ENCODE results near the gene CDIPT. TPM values are rescaled to one million over a fixed set of nuclear protein-coding genes. Genes with fewer than 3 reads are reported as not detected.

The CDIPT gene
- total and polyA plus RNA-seq, 10 of the 15 experiments (the other 5 are each of a cell fraction or from before 2014, with no cell fraction given) = 0.87 to 36.4 (median 27.1) TPM

GRCh38 chr16:29868396-29869009 is 5.5 kb upstream of the CDIPT start (continued):
- TF ChIP-seq HSF1 (IDR thresholded peaks at IDR 0.05; ENCODE audit: low read depth, low read length) = no peak
- no peak for TF ChIP-seq CTCF (IDR thresholded peaks at IDR 0.05 in 2 of 3, conservative IDR thresholded peaks at IDR 0.05 in 1 of 3; ENCODE audit: control insufficient read depth in 2 of 3, extremely low read depth in 1 of 3, insufficient read depth in 1 of 3, low read depth in 3 of 3, low read length in 3 of 3)
- TF ChIP-seq KAT2A (conservative IDR thresholded peaks at IDR 0.05; ENCODE audit: control insufficient read depth, low read depth, low read length) = no peak

GRCh38 chr16:29864205-29864604 is 1.2 kb upstream of the CDIPT start:
- Histone ChIP-seq H3K27ac (ENCODE audit: control insufficient read depth, insufficient read depth) (no peak overlapping the region), H3K79me2 (ENCODE audit: control insufficient read depth, insufficient read depth, low read length) (peaks cover 7% of the 10 kb centered on the region), H3K4me2 (ENCODE audit: control insufficient read depth, insufficient read depth) (no peak overlapping the region), H2AFZ (ENCODE audit: control insufficient read depth, low read depth, low read length) (no peak overlapping the region), H3K27me3 (replicated peaks in 1 of 2; ENCODE audit: control insufficient read depth in 2 of 2, insufficient read depth in 2 of 2, low read length in 1 of 2) (0 out of 4 replicates have a peak, but pooled peaks cover 0 to 1% of the 10 kb centered on the region in 2 experiments), H3K9ac (ENCODE audit: control insufficient read depth, insufficient read depth, low read length) (no peak overlapping the region), H3K36me3 (ENCODE audit: control insufficient read depth in 2 of 2, insufficient read depth in 2 of 2, low read length in 1 of 2) (no peaks in the 10 kb centered on the region; a peak in 1 of 4 replicates), H3K4me1 (ENCODE audit: control insufficient read depth, insufficient read depth, low read length) (peaks cover 4% of the 10 kb centered on the region), H3K4me3 (no peak overlapping the region), H4K20me1 (ENCODE audit: control insufficient read depth, insufficient read depth) (no peaks in the 10 kb centered on the region), H3K9me3 (replicated peaks; ENCODE audit: control insufficient read depth, insufficient read depth, low read length) (no peaks in the 10 kb centered on the region)
- ChIA-PET POLR2A (no interaction called here), CTCF (interaction anchor here (0.6 to 0.7 kb wide), 2 partner anchors 97 to 786 kb away, joined by 3 to 4 read pairs; partner anchors contain the start of gene TMEM219), SMC1A (ENCODE audit: uncharacterized antibody, unreplicated experiment) (no interaction called here), RAD21 (ENCODE audit: unreplicated experiment) (no interaction called here)
- no peak for FAIRE-seq
- DNase-seq (ENCODE audit: low read depth, low spot score) = no peak
- ATAC-seq = no peak
- intact Hi-C loops (cut with micrococcal nuclease; ENCODE audit: unreplicated experiment) = loop anchor here (5.0 to 10.0 kb wide), 2 partner anchors 42 to 61 kb away; partner anchors contain the start of genes KCTD13 and MVP
- 25% methylated on average over 9 of the region's 9 CpGs for WGBS (ENCODE audit: insufficient coverage, insufficient replicate concordance, low lambda C conversion rate, missing lambda C conversion rate)
- no TSS peak for BruUV-seq (replicated peaks)
- in situ Hi-C loops (cut with MboI) = no loop called here
- TF ChIP-seq MEF2A (IDR thresholded peaks at IDR 0.05; ENCODE audit: insufficient read depth, low read depth, low read length) (no peak), RAD51 (IDR thresholded peaks at IDR 0.05) (no peak), CEBPB (IDR thresholded peaks at IDR 0.05; ENCODE audit: borderline replicate concordance in 1 of 2, low read depth in 2 of 2, low read length in 2 of 2) (no peak), TCF3 (IDR thresholded peaks at IDR 0.05; ENCODE audit: borderline replicate concordance, insufficient read depth, low read depth, low read length) (no peak), NR2F1 (conservative IDR thresholded peaks at IDR 0.05) (no peak), RCOR1 (conservative IDR thresholded peaks at IDR 0.05; ENCODE audit: low read depth, low read length) (no peak), TBL1XR1 (IDR thresholded peaks at IDR 0.05; ENCODE audit: low read depth, low read length) (no peak), ZBED1 (IDR thresholded peaks at IDR 0.05; ENCODE audit: borderline replicate concordance) (no peak), RELB (IDR thresholded peaks at IDR 0.05; ENCODE audit: low read depth) (no peak), ZNF207 (IDR thresholded peaks at IDR 0.05; ENCODE audit: borderline replicate concordance) (no peak), NR2C2 (IDR thresholded peaks at IDR 0.05; ENCODE audit: borderline replicate concordance, control insufficient read depth, insufficient read length, low read depth) (no peak), NRF1 (conservative IDR thresholded peaks at IDR 0.05; ENCODE audit: low read depth, low read length) (no peak), SUPT20H (IDR thresholded peaks at IDR 0.05; ENCODE audit: borderline replicate concordance, control insufficient read depth, low read depth, low read length) (no peak)
